Measurements from ENCODE around the gene BMP8A.
"Not testable (repeated sequence)": the region's sequence is repeated elsewhere in the genome, so short reads cannot be mapped to it uniquely, and the experiment has no call there.

Gene BMP8A

GRCh38 chr1:39491146-39491921, at the start of gene BMP8A:
Gene BMP8A, plus strand, starts transcription at chr1:39491636. Its CDS starts 356 bp downstream, at chr1:39491992.
- peak; percentile 44 for DNase-seq

- DNase-seq, result no peak
Observed at GRCh38 chr1:39441797-39442196, 49.6 kb upstream of the BMP8A start.

- DNase-seq, result no peak
Observed at GRCh38 chr1:39445573-39445972, 45.9 kb upstream of the BMP8A start.

- DNase-seq, result no peak
Observed at GRCh38 chr1:39446986-39447567, 44.4 kb upstream of the BMP8A start.

GRCh38 chr1:39450041-39450440, 41.4 kb upstream of the BMP8A start:
- not testable (repeated sequence) for DNase-seq

- DNase-seq, result no peak
Observed at GRCh38 chr1:39450956-39451606, 40.4 kb upstream of the BMP8A start.

GRCh38 chr1:39452081-39452480, 39.4 kb upstream of the BMP8A start:
- DNase-seq, result no peak

GRCh38 chr1:39452540-39452939, 38.9 kb upstream of the BMP8A start:
- DNase-seq, result no peak

GRCh38 chr1:39453603-39454002, 37.8 kb upstream of the BMP8A start:
- DNase-seq, result no peak

- no peak for DNase-seq
Observed at GRCh38 chr1:39458991-39459390, 32.4 kb upstream of the BMP8A start.

- DNase-seq, result no peak
Observed at GRCh38 chr1:39462074-39462473, 29.4 kb upstream of the BMP8A start.

- DNase-seq, result no peak
Observed at GRCh38 chr1:39466413-39467107, 24.9 kb upstream of the BMP8A start.

- DNase-seq, result not testable (repeated sequence)
Observed at GRCh38 chr1:39467108-39467720, 24.2 kb upstream of the BMP8A start.

GRCh38 chr1:39469150-39469549, 22.3 kb upstream of the BMP8A start:
- no peak for DNase-seq

- DNase-seq, result no peak
Observed at GRCh38 chr1:39470040-39470439, 21.4 kb upstream of the BMP8A start.

GRCh38 chr1:39472826-39473225, 18.6 kb upstream of the BMP8A start:
- no peak for DNase-seq

GRCh38 chr1:39473324-39473723, 18.1 kb upstream of the BMP8A start:
- DNase-seq, result no peak

GRCh38 chr1:39474810-39475209, 16.6 kb upstream of the BMP8A start:
- no peak for DNase-seq

- not testable (repeated sequence) for DNase-seq
Observed at GRCh38 chr1:39475551-39475950, 15.9 kb upstream of the BMP8A start.

- DNase-seq, result no peak
Observed at GRCh38 chr1:39478126-39478915, 13.1 kb upstream of the BMP8A start.

- no peak for DNase-seq
Observed at GRCh38 chr1:39481289-39481688, 10.1 kb upstream of the BMP8A start.

- DNase-seq, result no peak
Observed at GRCh38 chr1:39483276-39483675, 8.2 kb upstream of the BMP8A start.

Data from NCI-H1092 treated with DMSO at 0.1 percent for 48 hours (cell line).